Measurements from ENCODE around the gene CRBN.

DNA sequence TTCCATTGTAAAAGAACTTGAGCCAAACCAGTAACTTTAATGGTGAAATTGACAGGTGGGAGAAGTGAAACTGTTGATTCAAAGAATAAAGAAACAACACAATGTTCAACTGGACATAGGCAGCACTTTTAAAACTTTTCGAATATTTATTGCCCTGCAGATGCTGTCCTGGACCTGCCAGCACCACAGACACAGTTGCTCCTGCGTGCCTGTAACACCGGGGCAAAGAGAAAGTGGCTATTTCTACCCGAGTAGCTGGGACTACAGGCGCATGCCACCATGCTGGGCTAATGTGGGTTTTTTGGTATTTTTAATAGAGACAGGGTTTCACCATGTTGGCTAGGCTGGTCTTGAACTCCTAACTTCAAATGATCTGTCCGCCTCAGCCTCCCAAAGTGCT lies 76.7 kb downstream of the CRBN start:
- TF ChIP-seq POLR2A (IDR thresholded peaks at IDR 0.05) (no peak), POLR2AphosphoS5 (IDR thresholded peaks at IDR 0.05) (no peak), CTCF (IDR thresholded peaks at IDR 0.05) (no peak)
